Spleen (tissue), 7 donors: Measurements from ENCODE around the gene UBE2L6.

Source experiments
- CTCF ChIP-seq, 11 experiments: fragments of 200-600 bp in 7 of 11; fragments of 450-650 bp in 4 of 11; sonication (generic) in 4 of 11; IDR thresholded peaks in 8 of 11; conservative IDR thresholded peaks in 3 of 11; 1 replicate in 7 of 11; 2 replicates in 4 of 11; pipeline versions ENCODE4 v1.4.0 to v1.8.0; 2016 to 2021; ENCODE audit warnings: antibody characterized with exemption in 11 of 11, inconsistent platforms in 4 of 11, mild to moderate bottlenecking in 1 of 11
- POLR2A ChIP-seq, 3 donors: fragments of 450-650 bp; IDR thresholded peaks; one replicate each; pipeline ENCODE4 v1.5.1; 2017; ENCODE audit warnings: antibody characterized with exemption in 3 of 3, mild to moderate bottlenecking in 1 of 3
- donor health status: DM: no; HTN: no; CAD: no; lungs with moderate emphysema.
- donor health status: DM: no; HTN: no; CAD: no.
- donor health status: DM: no; HTN: no; CAD: no.

- no peak for TF ChIP-seq POLR2A (IDR thresholded peaks at IDR 0.05)
- peak in 3 of 11 experiments; percentile 26 to 87 (median 78) for TF ChIP-seq CTCF (IDR thresholded peaks at IDR 0.05 in 8 of 11, conservative IDR thresholded peaks at IDR 0.05 in 3 of 11)
Measured at GRCh38 chr11:57568330-57568766, 876 bp upstream of the UBE2L6 start.
